ENCODE results near the gene SEPHS2. TPM values are rescaled to one million over a fixed set of nuclear protein-coding genes. Genes with fewer than 3 reads are reported as not detected.

The SEPHS2 gene, protein sequence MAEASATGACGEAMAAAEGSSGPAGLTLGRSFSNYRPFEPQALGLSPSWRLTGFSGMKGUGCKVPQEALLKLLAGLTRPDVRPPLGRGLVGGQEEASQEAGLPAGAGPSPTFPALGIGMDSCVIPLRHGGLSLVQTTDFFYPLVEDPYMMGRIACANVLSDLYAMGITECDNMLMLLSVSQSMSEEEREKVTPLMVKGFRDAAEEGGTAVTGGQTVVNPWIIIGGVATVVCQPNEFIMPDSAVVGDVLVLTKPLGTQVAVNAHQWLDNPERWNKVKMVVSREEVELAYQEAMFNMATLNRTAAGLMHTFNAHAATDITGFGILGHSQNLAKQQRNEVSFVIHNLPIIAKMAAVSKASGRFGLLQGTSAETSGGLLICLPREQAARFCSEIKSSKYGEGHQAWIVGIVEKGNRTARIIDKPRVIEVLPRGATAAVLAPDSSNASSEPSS
- 10 to 100 TPM; 42.0 to 44.4 TPM for total RNA-seq
- 10 to 100 TPM; 56.4 to 65.9 TPM for polyA plus RNA-seq

DNA sequence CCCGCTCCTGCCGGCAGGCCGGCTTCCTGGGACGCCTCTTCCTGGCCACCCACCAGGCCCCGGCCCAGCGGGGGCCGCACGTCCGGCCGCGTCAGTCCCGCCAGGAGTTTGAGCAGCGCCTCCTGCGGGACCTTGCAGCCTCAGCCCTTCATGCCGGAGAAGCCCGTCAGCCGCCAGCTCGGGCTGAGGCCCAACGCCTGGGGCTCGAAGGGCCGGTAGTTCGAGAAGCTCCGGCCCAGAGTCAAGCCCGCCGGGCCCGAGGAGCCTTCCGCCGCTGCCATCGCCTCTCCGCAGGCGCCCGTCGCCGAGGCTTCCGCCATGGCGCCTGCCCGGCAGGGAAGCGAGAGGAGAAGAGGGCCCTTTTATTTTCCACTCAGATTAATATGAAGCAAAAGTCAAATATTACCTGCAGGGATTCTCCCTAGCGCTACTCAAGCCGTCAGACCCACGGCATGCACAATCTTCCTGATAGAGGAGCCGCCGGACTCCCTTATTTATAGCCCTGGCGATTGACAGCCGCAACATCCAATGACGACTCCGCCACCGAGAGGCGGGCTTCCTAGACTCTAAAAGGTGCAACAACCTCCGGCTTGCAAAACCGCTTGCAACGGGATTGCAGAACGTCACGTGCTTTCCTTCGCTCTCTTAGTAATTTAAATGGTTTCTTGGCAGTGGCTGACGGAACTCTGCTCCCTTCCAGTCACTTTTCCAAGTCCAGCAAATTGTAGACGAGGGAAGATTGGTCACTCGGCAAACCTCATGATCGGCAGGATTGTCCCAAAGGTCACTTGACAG, at the start of gene SEPHS2:
Gene SEPHS2, minus strand, starts transcription at position 467 of the 795 bp plus-strand sequence. Its CDS starts 147 bp downstream, at position 320.
- H3K4me3 ChIP-seq (ENCODE audit: low read length in 2 of 2) = peak within 1 kb of the TSS; percentile 92 to 94
- CTCF ChIA-PET (ENCODE audit: partially characterized antibody) = interaction anchor here (0.6 to 7.7 kb wide), 10 partner anchors 10 to 112 kb away, joined by 3 to 143 read pairs (median 4); partner anchors contain the start of genes DCTPP1, ITGAL and ZNF747
- peak; percentile 93 to 98 (median 94) for DNase-seq
- peaks cover 42% of the 10 kb centered on the region for H3K4me1 ChIP-seq (ENCODE audit: insufficient read depth, low read length)
- H3K4me3 Mint-ChIP-seq = peak within 1 kb of the TSS; percentile 89 to 98 (median 96)
- no peaks in the 10 kb centered on the region for H3K27me3 Mint-ChIP-seq
- H3K27ac ChIP-seq (ENCODE audit: low read depth, low read length) = peak within 1 kb of the TSS; percentile 96
- H3K27me3 ChIP-seq (ENCODE audit: insufficient read depth, low read length) = no peaks in the 10 kb centered on the region
- H3K36me3 Mint-ChIP-seq = peaks cover 15 to 16% of the 10 kb centered on the region in 2 donors
- peak within 1 kb of the TSS; percentile 87 to 98 (median 96) for H3K27ac Mint-ChIP-seq
- no peaks in the 10 kb centered on the region for H3K36me3 ChIP-seq (ENCODE audit: insufficient read depth, low read length)
- no peaks in the 10 kb centered on the region for H3K9me3 ChIP-seq (ENCODE audit: control insufficient read depth in 1 of 2, low read length in 2 of 2)
- POLR2A ChIA-PET (ENCODE audit: partially characterized antibody) = interaction anchor here (0.7 to 29.5 kb wide), 16 partner anchors 11 to 330 kb away, joined by 3 to 1162 read pairs (median 4); partner anchors contain the start of genes DCTPP1, ITGAL, SEPTIN1 and ZNF747
- H3K4me1 Mint-ChIP-seq = peaks cover 24 to 44% (median 36%) of the 10 kb centered on the region in 4 donors
- intact Hi-C loops (cut with micrococcal nuclease) = loop anchor here (1.0 to 2.0 kb wide), 5 partner anchors 15 to 213 kb away; partner anchors contain the start of genes DCTPP1, FBRS, ITGAL and ZNF768
- no peaks in the 10 kb centered on the region for H3K9me3 Mint-ChIP-seq

DNA sequence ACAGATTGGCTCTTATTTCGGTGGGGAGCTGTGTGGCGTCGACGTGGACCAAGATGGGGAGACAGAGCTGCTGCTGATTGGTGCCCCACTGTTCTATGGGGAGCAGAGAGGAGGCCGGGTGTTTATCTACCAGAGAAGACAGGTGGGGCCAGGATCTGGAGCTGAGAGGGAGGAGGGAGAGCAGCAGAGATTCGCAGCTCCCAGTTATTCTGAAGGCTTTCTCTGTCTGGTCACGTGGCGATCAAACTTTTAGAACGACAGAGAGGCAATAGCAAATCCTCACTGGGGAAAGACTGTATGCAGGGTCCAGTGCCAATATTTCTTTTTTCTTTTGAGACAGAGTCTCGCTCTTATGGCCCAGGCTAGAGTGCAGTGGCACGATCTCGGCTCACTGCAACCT, 49.0 kb upstream of the SEPHS2 start:
- H3K9me3 Mint-ChIP-seq = no peaks in the 10 kb centered on the region
- H3K4me1 ChIP-seq (ENCODE audit: insufficient read depth, low read length) = peaks cover 14% of the 10 kb centered on the region
- no peak overlapping the region for H3K27ac ChIP-seq (ENCODE audit: low read depth, low read length)
- intact Hi-C loops (cut with micrococcal nuclease) = no loop called here
- peaks cover 30 to 53% of the 10 kb centered on the region in 2 donors for H3K36me3 Mint-ChIP-seq
- POLR2A ChIA-PET (ENCODE audit: partially characterized antibody) = interaction anchor here (0.8 to 41.1 kb wide), 10 partner anchors 10 to 77 kb away, joined by 3 to 1162 read pairs (median 5); partner anchors contain the start of genes ITGAL, SEPHS2 and ZNF688
- H3K27me3 Mint-ChIP-seq = no peaks in the 10 kb centered on the region
- peaks cover 7 to 24% (median 17%) of the 10 kb centered on the region in 4 donors for H3K4me1 Mint-ChIP-seq
- no peak overlapping the region for H3K4me3 Mint-ChIP-seq
- H3K27ac Mint-ChIP-seq = peak overlapping the region in 1 of 7 donors; percentile 35
- DNase-seq = no peak
- H3K36me3 ChIP-seq (ENCODE audit: insufficient read depth, low read length) = peaks cover 67% of the 10 kb centered on the region
- H3K4me3 ChIP-seq (ENCODE audit: low read length in 2 of 2) = no peak overlapping the region
- CTCF ChIA-PET (ENCODE audit: partially characterized antibody) = interaction anchor here (1.1 to 5.3 kb wide), 3 partner anchors 46 to 131 kb away, joined by 3 to 25 read pairs (median 8); partner anchors contain the start of gene DCTPP1
- no peaks in the 10 kb centered on the region for H3K9me3 ChIP-seq (ENCODE audit: control insufficient read depth in 1 of 2, low read length in 2 of 2)
- H3K27me3 ChIP-seq (ENCODE audit: insufficient read depth, low read length) = no peaks in the 10 kb centered on the region

DNA sequence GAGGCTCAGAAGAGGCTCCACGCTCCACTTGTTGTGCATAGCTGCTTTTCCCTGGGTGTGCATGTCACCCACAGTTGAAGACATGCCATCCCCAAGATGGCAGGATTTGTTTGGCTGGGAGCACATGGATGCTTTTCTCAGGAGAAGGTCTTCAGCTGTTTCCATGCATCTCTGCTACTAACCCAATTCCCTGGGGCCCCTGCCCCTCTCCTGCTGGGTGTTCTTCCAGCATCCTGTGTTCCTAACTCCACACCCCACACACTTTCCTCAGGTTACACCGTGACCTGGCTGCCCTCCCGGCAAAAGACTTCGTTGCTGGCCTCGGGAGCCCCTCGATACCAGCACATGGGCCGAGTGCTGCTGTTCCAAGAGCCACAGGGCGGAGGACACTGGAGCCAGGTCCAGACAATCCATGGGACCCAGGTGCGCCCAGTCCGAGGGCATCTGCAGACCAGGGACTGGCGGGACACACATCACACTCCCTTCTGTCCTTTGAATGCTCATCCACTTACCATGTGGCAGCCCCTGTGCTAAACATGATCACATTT, 48.3 kb upstream of the SEPHS2 start:
- Histone ChIP-seq H3K36me3 (ENCODE audit: insufficient read depth, low read length) (peaks cover 70% of the 10 kb centered on the region), H3K27me3 (ENCODE audit: insufficient read depth, low read length) (no peaks in the 10 kb centered on the region), H3K9me3 (ENCODE audit: control insufficient read depth in 1 of 2, low read length in 2 of 2) (no peaks in the 10 kb centered on the region), H3K27ac (ENCODE audit: low read depth, low read length) (no peak overlapping the region), H3K4me1 (ENCODE audit: insufficient read depth, low read length) (peaks cover 19% of the 10 kb centered on the region), H3K4me3 (ENCODE audit: low read length in 2 of 2) (no peak overlapping the region)
- intact Hi-C loops (cut with micrococcal nuclease) = loop anchor here (2.0 kb wide), 1 partner anchor 21 kb away; the partner anchor contains the start of gene ITGAL
- H3K36me3 Mint-ChIP-seq = peaks cover 33 to 56% of the 10 kb centered on the region in 2 donors
- ChIA-PET POLR2A (ENCODE audit: partially characterized antibody) (interaction anchor here (0.8 to 41.1 kb wide), 7 partner anchors 13 to 64 kb away, joined by 3 to 1162 read pairs (median 5); partner anchors contain the start of genes ITGAL, SEPHS2 and ZNF764), CTCF (ENCODE audit: partially characterized antibody) (interaction anchor here (2.2 kb wide), 1 partner anchor 64 kb away, joined by 8 read pairs; the partner anchor contains the start of gene DCTPP1)
- no peak for DNase-seq
- H3K4me3 Mint-ChIP-seq = no peak overlapping the region
- peaks cover 8 to 30% (median 20%) of the 10 kb centered on the region in 4 donors for H3K4me1 Mint-ChIP-seq
- H3K27me3 Mint-ChIP-seq = no peaks in the 10 kb centered on the region
- H3K9me3 Mint-ChIP-seq = no peaks in the 10 kb centered on the region
- peak overlapping the region in 2 of 7 donors; percentile 17 to 46 for H3K27ac Mint-ChIP-seq

DNA sequence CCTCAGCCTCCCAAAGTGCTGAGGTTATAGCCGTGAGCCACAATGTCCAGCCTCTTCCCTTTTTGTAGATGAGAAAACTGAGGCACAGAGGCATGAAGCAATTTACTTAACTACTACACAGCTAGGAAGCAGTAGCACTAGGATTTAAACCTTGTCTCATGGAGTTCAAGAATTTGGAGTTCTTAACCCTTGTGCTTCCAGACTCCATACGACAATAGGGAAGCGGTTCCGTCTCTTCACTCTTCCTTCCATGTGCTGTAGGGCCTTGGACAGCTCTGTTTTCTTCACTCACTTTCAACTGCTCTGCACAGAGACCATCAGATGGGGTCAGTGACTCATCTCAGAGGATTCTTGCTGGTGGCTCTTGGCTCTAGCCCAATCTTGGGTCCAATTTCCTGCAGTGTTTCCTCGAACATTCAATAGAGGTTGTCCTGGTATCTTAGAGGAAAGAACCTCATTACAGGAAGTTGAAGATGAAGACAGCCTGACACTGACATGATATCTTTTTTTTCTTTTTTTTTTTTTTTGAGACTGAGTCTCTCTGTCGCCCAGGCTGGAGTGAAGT, 46.2 kb upstream of the SEPHS2 start:
- peaks cover 67% of the 10 kb centered on the region for H3K36me3 ChIP-seq (ENCODE audit: insufficient read depth, low read length)
- Mint-ChIP-seq H3K9me3 (no peaks in the 10 kb centered on the region), H3K27ac (peak overlapping the region; percentile 11 to 89 (median 74)), H3K4me1 (peaks cover 13 to 37% (median 26%) of the 10 kb centered on the region in 4 donors), H3K27me3 (no peaks in the 10 kb centered on the region), H3K4me3 (peak overlapping the region in 2 of 8 donors; percentile 21 to 39), H3K36me3 (peaks cover 41 to 60% of the 10 kb centered on the region in 2 donors)
- intact Hi-C loops (cut with micrococcal nuclease) = loop anchor here (1.0 to 2.0 kb wide), 2 partner anchors 19 to 47 kb away; partner anchors contain the start of genes ITGAL and SEPHS2
- H3K27me3 ChIP-seq (ENCODE audit: insufficient read depth, low read length) = no peaks in the 10 kb centered on the region
- peak in 1 of 5 donors; percentile 72 for DNase-seq
- ChIA-PET CTCF (ENCODE audit: partially characterized antibody) (interaction anchor here (1.2 to 4.2 kb wide), 5 partner anchors 11 to 62 kb away, joined by 3 to 22 read pairs (median 7); partner anchors contain the start of gene DCTPP1), POLR2A (ENCODE audit: partially characterized antibody) (interaction anchor here (0.6 to 41.1 kb wide), 9 partner anchors 3 to 118 kb away, joined by 3 to 1162 read pairs (median 4); partner anchors contain the start of genes ITGAL, SEPHS2 and ZNF689)
- H3K4me3 ChIP-seq (ENCODE audit: low read length in 2 of 2) = no peak overlapping the region
- H3K27ac ChIP-seq (ENCODE audit: low read depth, low read length) = no peak overlapping the region
- H3K4me1 ChIP-seq (ENCODE audit: insufficient read depth, low read length) = peaks cover 25% of the 10 kb centered on the region
- H3K9me3 ChIP-seq (ENCODE audit: control insufficient read depth in 1 of 2, low read length in 2 of 2) = no peaks in the 10 kb centered on the region

DNA sequence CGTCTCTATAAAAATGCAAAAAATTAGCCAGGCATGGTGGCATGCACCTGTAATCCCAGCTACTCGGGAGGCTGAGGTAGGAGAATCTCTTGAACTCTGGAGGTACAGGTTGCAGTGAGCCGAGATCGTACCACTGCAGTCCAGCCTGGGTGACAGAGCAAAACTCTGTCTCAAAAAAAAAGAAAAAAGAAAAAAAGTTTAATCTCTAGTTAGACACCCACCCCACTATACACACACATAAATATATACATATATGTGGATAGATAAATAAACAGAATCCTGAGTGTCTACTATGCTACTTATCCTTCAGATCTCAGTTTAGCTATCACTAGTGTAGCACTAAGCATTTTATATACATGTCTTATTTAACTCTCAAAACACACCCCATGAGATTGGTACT, 45.6 kb upstream of the SEPHS2 start:
- H3K4me1 ChIP-seq (ENCODE audit: insufficient read depth, low read length) = peaks cover 25% of the 10 kb centered on the region
- Mint-ChIP-seq H3K4me1 (peaks cover 16 to 42% (median 29%) of the 10 kb centered on the region in 4 donors), H3K4me3 (peak overlapping the region in 1 of 8 donors; percentile 39), H3K9me3 (no peaks in the 10 kb centered on the region), H3K27me3 (no peaks in the 10 kb centered on the region), H3K27ac (peak overlapping the region; percentile 10 to 80 (median 53)), H3K36me3 (peaks cover 45 to 63% of the 10 kb centered on the region in 2 donors)
- CTCF ChIA-PET (ENCODE audit: partially characterized antibody) = interaction anchor here (1.8 to 4.2 kb wide), 5 partner anchors 11 to 61 kb away, joined by 5 to 22 read pairs (median 7); partner anchors contain the start of gene DCTPP1
- no peak overlapping the region for H3K4me3 ChIP-seq (ENCODE audit: low read length in 2 of 2)
- H3K9me3 ChIP-seq (ENCODE audit: control insufficient read depth in 1 of 2, low read length in 2 of 2) = no peaks in the 10 kb centered on the region
- intact Hi-C loops (cut with micrococcal nuclease) = no loop called here
- POLR2A ChIA-PET (ENCODE audit: partially characterized antibody) = interaction anchor here (0.6 to 41.1 kb wide), 10 partner anchors 3 to 119 kb away, joined by 3 to 1162 read pairs (median 4); partner anchors contain the start of genes ITGAL, SEPHS2 and ZNF689
- no peak for DNase-seq
- H3K27me3 ChIP-seq (ENCODE audit: insufficient read depth, low read length) = no peaks in the 10 kb centered on the region
- peaks cover 69% of the 10 kb centered on the region for H3K36me3 ChIP-seq (ENCODE audit: insufficient read depth, low read length)
- no peak overlapping the region for H3K27ac ChIP-seq (ENCODE audit: low read depth, low read length)

DNA sequence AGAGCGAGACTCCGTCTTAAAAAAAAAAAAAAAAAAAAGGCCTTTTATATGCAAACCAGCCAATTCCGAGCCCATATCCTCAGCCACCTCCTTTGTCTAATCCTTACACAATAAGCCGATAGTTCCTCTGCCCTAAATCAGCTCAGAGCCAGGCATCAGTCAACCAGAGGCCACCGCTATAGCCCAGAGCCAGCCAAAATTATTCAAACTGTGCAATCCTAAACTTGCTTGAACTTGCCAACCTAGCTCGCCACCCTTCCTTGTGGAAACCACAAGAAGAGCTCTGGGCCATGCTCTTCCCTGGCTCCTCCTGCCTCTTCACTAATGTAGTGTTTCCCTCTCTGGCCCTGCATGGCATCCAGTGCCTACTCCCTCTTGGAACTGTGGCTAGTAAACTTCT, 44.5 kb upstream of the SEPHS2 start:
- Mint-ChIP-seq H3K4me1 (peaks cover 19 to 48% (median 30%) of the 10 kb centered on the region in 4 donors), H3K4me3 (no peak overlapping the region), H3K27me3 (no peaks in the 10 kb centered on the region), H3K9me3 (no peaks in the 10 kb centered on the region), H3K36me3 (peaks cover 51 to 66% of the 10 kb centered on the region in 2 donors), H3K27ac (peak overlapping the region in 6 of 7 donors; percentile 10 to 88 (median 57))
- H3K27me3 ChIP-seq (ENCODE audit: insufficient read depth, low read length) = no peaks in the 10 kb centered on the region
- H3K36me3 ChIP-seq (ENCODE audit: insufficient read depth, low read length) = peaks cover 70% of the 10 kb centered on the region
- intact Hi-C loops (cut with micrococcal nuclease) = no loop called here
- POLR2A ChIA-PET (ENCODE audit: partially characterized antibody) = interaction anchor here (0.9 to 41.1 kb wide), 7 partner anchors 4 to 94 kb away, joined by 3 to 1162 read pairs (median 8); partner anchors contain the start of genes ITGAL and SEPHS2
- peaks cover 25% of the 10 kb centered on the region for H3K4me1 ChIP-seq (ENCODE audit: insufficient read depth, low read length)
- no peak overlapping the region for H3K4me3 ChIP-seq (ENCODE audit: low read length in 2 of 2)
- H3K9me3 ChIP-seq (ENCODE audit: control insufficient read depth in 1 of 2, low read length in 2 of 2) = no peaks in the 10 kb centered on the region
- no peak overlapping the region for H3K27ac ChIP-seq (ENCODE audit: low read depth, low read length)
- CTCF ChIA-PET (ENCODE audit: partially characterized antibody) = interaction anchor here (0.6 to 4.2 kb wide), 5 partner anchors 10 to 602 kb away, joined by 3 to 22 read pairs (median 6); partner anchors contain the start of gene DCTPP1
- no peak for DNase-seq
